ENCODE results near the gene CEBPE.

CEBPE gene

GRCh38 chr14:23101213-23101970 lies 17.7 kb downstream of the CEBPE start:
- CTCF ChIA-PET: interaction anchor here (0.9 to 4.5 kb wide), 5 partner anchors 15 to 279 kb away, joined by 3 to 27 read pairs (median 3); no protein-coding TSS in a partner anchor
- POLR2A ChIA-PET: no interaction called here
- no peak for DNase-seq (ENCODE audit: extremely low spot score)
- TF ChIP-seq CTCF (IDR thresholded peaks at IDR 0.05; ENCODE audit: control extremely low read depth, extremely low read depth, low read depth, missing control alignments): no peak

GRCh38 chr14:23099212-23099861 lies 19.7 kb downstream of the CEBPE start:
- CTCF ChIA-PET: interaction anchor here (0.7 to 4.5 kb wide), 4 partner anchors 22 to 41 kb away, joined by 3 to 27 read pairs (median 8); no protein-coding TSS in a partner anchor
- TF ChIP-seq CTCF (IDR thresholded peaks at IDR 0.05; ENCODE audit: control extremely low read depth, extremely low read depth, low read depth, missing control alignments): no peak
- POLR2A ChIA-PET: no interaction called here
- DNase-seq (ENCODE audit: extremely low spot score): no peak

- POLR2A ChIA-PET: interaction anchor here (1.0 kb wide), 1 partner anchor 223 kb away, joined by 3 read pairs; the partner anchor contains the start of gene PABPN1
- CTCF ChIA-PET: interaction anchor here (1.1 to 2.1 kb wide), 4 partner anchors 11 to 30 kb away, joined by 4 to 8 read pairs (median 6); no protein-coding TSS in a partner anchor
Observed at GRCh38 chr14:23097786-23098185, 21.3 kb downstream of the CEBPE start.

GRCh38 chr14:23095196-23096108 lies 23.6 kb downstream of the CEBPE start, which contains the start of gene C14orf119:
Gene C14orf119 (plus strand): TSS chr14:23095505. CDS start chr14:23097659, 2,154 bp downstream.
- CTCF ChIA-PET: interaction anchor here (0.7 to 3.2 kb wide), 27 partner anchors 10 to 415 kb away, joined by 3 to 38 read pairs (median 5); partner anchors contain the start of genes AJUBA, CDH24, PABPN1 and PRMT5
- POLR2A ChIA-PET: interaction anchor here (0.6 to 1.6 kb wide), 12 partner anchors 16 to 789 kb away, joined by 3 to 7 read pairs (median 4); partner anchors contain the start of genes HAUS4, PABPN1 and PSMB5
- peak; percentile 99 for DNase-seq (ENCODE audit: extremely low spot score)
- TF ChIP-seq CTCF (IDR thresholded peaks at IDR 0.05; ENCODE audit: control extremely low read depth, extremely low read depth, low read depth, missing control alignments): no peak

More at GRCh38 chr14:23097786-23098185, 21.3 kb downstream of the CEBPE start:
- TF ChIP-seq CTCF (IDR thresholded peaks at IDR 0.05; ENCODE audit: control extremely low read depth, extremely low read depth, low read depth, missing control alignments): no peak
- DNase-seq (ENCODE audit: extremely low spot score): no peak

GRCh38 chr14:23094666-23095195 lies 24.3 kb downstream of the CEBPE start, which contains the start of gene ACIN1:
Gene ACIN1 (minus strand): TSS chr14:23095136. CDS start chr14:23095112, 24 bp downstream.
- DNase-seq (ENCODE audit: extremely low spot score): peak; percentile 77
- POLR2A ChIA-PET: interaction anchor here (0.6 to 1.6 kb wide), 12 partner anchors 18 to 800 kb away, joined by 3 to 7 read pairs (median 4); partner anchors contain the start of genes HAUS4, PABPN1 and PSMB5
- CTCF ChIA-PET: interaction anchor here (0.7 to 3.2 kb wide), 26 partner anchors 9 to 416 kb away, joined by 3 to 38 read pairs (median 5); partner anchors contain the start of genes AJUBA, CDH24, PABPN1 and PRMT5
- no peak for TF ChIP-seq CTCF (IDR thresholded peaks at IDR 0.05; ENCODE audit: control extremely low read depth, extremely low read depth, low read depth, missing control alignments)

Data from GM10248 (cell line).